H1 (cell line): Measurements from ENCODE around the gene C21orf91. TPM values are rescaled to one million over a fixed set of nuclear protein-coding genes. Genes with fewer than 3 reads are reported as not detected.

Experiments
- CTCF ChIA-PET: fragments of 300-600 bp; sonication (Branson Sonifier 250); formaldehyde crosslinking; loops from one replicate; lab custom pipeline; 2021; ENCODE audit not compliant: partially characterized antibody; lab: Charles Lee
- POLR2A ChIA-PET: fragments of 300-600 bp; sonication (Branson Sonifier 250); formaldehyde crosslinking; loops from one replicate; lab custom pipeline; 2021; ENCODE audit warnings: inconsistent platforms; ENCODE audit not compliant: partially characterized antibody; lab: Charles Lee
- DNase-seq, 2 experiments: peaks; one replicate each; pipeline versions ENCODE4 v3.0.0 to v3.0.0-alpha.2; 2010 to 2022; ENCODE audit warnings: low spot score in 2 of 2, low read depth in 1 of 2, mixed read lengths in 1 of 2
- FAIRE-seq: peaks from 2 replicates; lab custom pipeline; 2011; peaks lifted over from hg19 to GRCh38; lab: Jason Lieb, UNC
- H2AFZ ChIP-seq: 2 replicates; pipeline ENCODE4 v1.8.1; 2012; ENCODE audit warnings: low read length, inconsistent platforms
- H2AK5ac ChIP-seq: 2 replicates; pipeline ENCODE4 v1.6.1; 2013; ENCODE audit warnings: low read depth, low read length
- H2BK120ac ChIP-seq: replicated peaks from 2 replicates; pipeline ENCODE3; 2013; ENCODE audit warnings: low read depth, low read length, inconsistent platforms
- H2BK12ac ChIP-seq: 2 replicates; pipeline ENCODE4 v1.6.1; 2013; ENCODE audit warnings: low read depth, low read length
- H2BK15ac ChIP-seq: 2 replicates; pipeline ENCODE4 v1.6.1; 2013; ENCODE audit warnings: low read length
- H2BK20ac ChIP-seq: 2 replicates; pipeline ENCODE4 v1.6.1; 2013; ENCODE audit warnings: low read length
- H2BK5ac ChIP-seq: 2 replicates; pipeline ENCODE4 v1.6.1; 2013; ENCODE audit warnings: low read depth, low read length
- H3K14ac ChIP-seq: 2 replicates; pipeline ENCODE4 v1.6.1; 2013; ENCODE audit warnings: inconsistent platforms; ENCODE audit not compliant: insufficient read length
- H3K18ac ChIP-seq: 2 replicates; pipeline ENCODE4 v1.6.1; 2013; ENCODE audit warnings: low read length; ENCODE audit errors: extremely low read depth
- H3K23ac ChIP-seq: 2 replicates; pipeline ENCODE4 v1.6.1; 2013; ENCODE audit warnings: inconsistent platforms; ENCODE audit not compliant: insufficient read length
- H3K23me2 ChIP-seq: 2 replicates; pipeline ENCODE4 v1.6.1; 2013; ENCODE audit warnings: low read depth, low read length
- H3K27ac ChIP-seq: 2 replicates; pipeline ENCODE4 v1.6.1; 2011; ENCODE audit warnings: low read depth, low read length, inconsistent platforms
- H3K27me3 ChIP-seq, 4 experiments: replicated peaks in 1 of 4; 1 replicate in 1 of 4; 2 replicates in 3 of 4; pipeline versions ENCODE4 v1.6.1 to v1.8.1; 2011 to 2013; ENCODE audit warnings: low read length in 3 of 4, mild to moderate bottlenecking in 3 of 4, inconsistent platforms in 2 of 4, mixed read lengths in 2 of 4, moderate library complexity in 1 of 4; ENCODE audit not compliant: control insufficient read depth in 3 of 4, insufficient read depth in 3 of 4; ENCODE audit errors: extremely low read depth in 1 of 4
- H3K36me3 ChIP-seq, 4 experiments: 2 replicates each; pipeline versions ENCODE4 v1.6.1 to v1.8.1; 2011 to 2013; ENCODE audit warnings: mild to moderate bottlenecking in 4 of 4, low read length in 3 of 4, moderate library complexity in 2 of 4, control low read depth in 1 of 4, inconsistent platforms in 1 of 4; ENCODE audit not compliant: insufficient read depth in 4 of 4, control insufficient read depth in 2 of 4
- H3K4ac ChIP-seq: replicated peaks from 2 replicates; pipeline ENCODE3; 2013; ENCODE audit warnings: low read length, low read depth, mixed read lengths, inconsistent platforms; ENCODE audit not compliant: insufficient read length
- H3K4me1 ChIP-seq, 4 experiments: replicated peaks in 1 of 4; 1 replicate in 1 of 4; 2 replicates in 3 of 4; pipeline versions ENCODE4 v1.6.1 to v1.8.1; 2011 to 2013; ENCODE audit warnings: low read length in 3 of 4, inconsistent platforms in 2 of 4, mixed read lengths in 1 of 4; ENCODE audit not compliant: insufficient read depth in 4 of 4, control insufficient read depth in 3 of 4
- H3K4me2 ChIP-seq, 2 experiments: 2 replicates each; pipeline versions ENCODE4 v1.6.1 to v1.8.1; 2011 to 2013; ENCODE audit warnings: low read depth in 2 of 2, low read length in 2 of 2, control low read depth in 1 of 2, inconsistent platforms in 1 of 2, mild to moderate bottlenecking in 1 of 2; ENCODE audit not compliant: insufficient read depth in 1 of 2
- H3K4me3 ChIP-seq, 4 experiments: fragments of 200-600, 300-600 bp in 1 of 4; sonication (generic), shearing (Covaris generic), sonication (Bioruptor Twin) in 1 of 4; 2 replicates each; pipeline versions ENCODE4 v1.5.1 to v1.8.1; 2011 to 2016; ENCODE audit warnings: low read length in 4 of 4, low read depth in 3 of 4, control low read depth in 2 of 4, inconsistent platforms in 2 of 4, mild to moderate bottlenecking in 2 of 4, mixed read lengths in 1 of 4, moderate library complexity in 1 of 4; ENCODE audit not compliant: insufficient read depth in 2 of 4; ENCODE audit errors: extremely low read depth in 1 of 4
- H3K56ac ChIP-seq: replicated peaks from 2 replicates; pipeline ENCODE3; 2013; ENCODE audit warnings: low read depth, mild to moderate bottlenecking, mixed read lengths, low read length, inconsistent platforms; ENCODE audit not compliant: insufficient read length
- H3K79me1 ChIP-seq: 2 replicates; pipeline ENCODE4 v1.6.1; 2013; ENCODE audit warnings: low read depth, low read length, control low read depth
- H3K79me2 ChIP-seq, 2 experiments: 2 replicates each; pipeline versions ENCODE4 v1.6.1 to v1.8.1; 2012 to 2013; ENCODE audit warnings: low read length in 2 of 2, mild to moderate bottlenecking in 2 of 2, inconsistent platforms in 1 of 2; ENCODE audit not compliant: insufficient read depth in 2 of 2, control insufficient read depth in 1 of 2
- H3K9ac ChIP-seq, 4 experiments: replicated peaks in 1 of 4; 1 replicate in 1 of 4; 2 replicates in 3 of 4; pipeline versions ENCODE4 v1.6.1 to v1.8.1; 2011 to 2013; ENCODE audit warnings: low read depth in 3 of 4, low read length in 3 of 4, control low read depth in 2 of 4, mild to moderate bottlenecking in 2 of 4, moderate library complexity in 2 of 4, inconsistent platforms in 1 of 4; ENCODE audit errors: extremely low read depth in 1 of 4
- H3K9me3 ChIP-seq, 2 experiments: 2 replicates each; pipeline versions ENCODE4 v1.6.1 to v1.8.1; 2012 to 2013; ENCODE audit warnings: mild to moderate bottlenecking in 2 of 2, moderate library complexity in 2 of 2, control low read depth in 1 of 2, inconsistent platforms in 1 of 2, low read depth in 1 of 2, low read length in 1 of 2, mixed read lengths in 1 of 2; ENCODE audit not compliant: insufficient read depth in 2 of 2
- H4K20me1 ChIP-seq, 2 experiments: replicated peaks in 1 of 2; 2 replicates each; pipeline versions ENCODE3 to v1.8.1; 2011 to 2013; ENCODE audit warnings: inconsistent platforms in 2 of 2, low read length in 2 of 2, mild to moderate bottlenecking in 1 of 2; ENCODE audit not compliant: insufficient read depth in 2 of 2, control insufficient read depth in 1 of 2
- H4K5ac ChIP-seq: 2 replicates; pipeline ENCODE4 v1.6.1; 2013; ENCODE audit warnings: low read length, low read depth, mixed read lengths, inconsistent platforms; ENCODE audit not compliant: insufficient read length
- H4K8ac ChIP-seq: 2 replicates; pipeline ENCODE4 v1.8.0; 2013; ENCODE audit warnings: mild to moderate bottlenecking, moderate library complexity, low read length, inconsistent platforms; ENCODE audit not compliant: insufficient read depth; ENCODE audit errors: extremely low read depth
- H4K91ac ChIP-seq: replicated peaks from 2 replicates; pipeline ENCODE3; 2013; ENCODE audit warnings: low read length, mixed read lengths, inconsistent platforms; ENCODE audit not compliant: insufficient read length
- CBX5 ChIP-seq: fragments of 300-800, 300-1000 bp; sonication (generic); IDR thresholded peaks from 2 replicates; pipeline ENCODE4 v1.7.1; 2016; ENCODE audit warnings: antibody characterized with exemption, low read length, low read depth
- CEBPB ChIP-seq: IDR thresholded peaks from 2 replicates; pipeline ENCODE4 v1.6.1; 2012; ENCODE audit warnings: low read depth, low read length
- CHD2 ChIP-seq: IDR thresholded peaks from 2 replicates; pipeline ENCODE4 v1.6.1; 2012; ENCODE audit warnings: low read length, improper control_type of control experiment
- CTBP2 ChIP-seq: IDR thresholded peaks from 2 replicates; pipeline ENCODE4 v1.7.0; 2011; ENCODE audit warnings: borderline replicate concordance, mild to moderate bottlenecking, moderate library complexity, mixed read lengths, low read length; ENCODE audit not compliant: insufficient read depth, insufficient read length
- CTCF ChIP-seq, 3 experiments: IDR thresholded peaks; 1 replicate in 2 of 3; 2 replicates in 1 of 3; pipeline versions ENCODE4 v1.5.1 to v1.6.1; 2011; ENCODE audit warnings: low read length in 3 of 3, mild to moderate bottlenecking in 3 of 3, inconsistent platforms in 2 of 3, low read depth in 1 of 3, moderate library complexity in 1 of 3; ENCODE audit not compliant: insufficient read depth in 1 of 3; ENCODE audit errors: control extremely low read depth in 1 of 3
- JUN ChIP-seq: IDR thresholded peaks from 2 replicates; pipeline ENCODE4 v1.6.1; 2011; ENCODE audit warnings: low read depth, mild to moderate bottlenecking, improper control_type of control experiment, low read length
- SAP30 ChIP-seq: fragments of 300-600 bp; sonication (generic); IDR thresholded peaks from 2 replicates; pipeline ENCODE4 v1.7.1; 2012; ENCODE audit warnings: low read length, moderate library complexity, mild to moderate bottlenecking, inconsistent platforms; ENCODE audit not compliant: insufficient read depth, insufficient replicate concordance
- SP2 ChIP-seq: IDR thresholded peaks from 2 replicates; pipeline ENCODE4 v1.6.1; 2012; ENCODE audit warnings: mild to moderate bottlenecking, low read length, inconsistent platforms
- TAF1 ChIP-seq: IDR thresholded peaks from 2 replicates; pipeline ENCODE4 v1.6.1; 2011; ENCODE audit warnings: mild to moderate bottlenecking, low read depth, low read length
- WGBS, 2 experiments: shearing (Covaris generic) in 1 of 2; methylation state at CpG; one replicate each; pipeline versions ENCODE4 v1.1.6 to v1.1.7; 2013 to 2015; ENCODE audit warnings: low lambda C conversion rate in 2 of 2, mixed read lengths in 2 of 2, inconsistent platforms in 1 of 2, low coverage in 1 of 2, missing lambda C conversion rate in 1 of 2; ENCODE audit not compliant: insufficient replicate concordance in 2 of 2, insufficient coverage in 1 of 2, insufficient read length in 1 of 2; ENCODE audit errors: extremely low coverage in 1 of 2, missing lambda C conversion rate in 1 of 2; 5-methylcytosine and 5-hydroxymethylcytosine counted together
- polyA plus RNA-seq, 7 experiments: library from polyadenylated mRNA; depleted of rRNA in 3 of 7; stranded (reverse) in 5 of 7; unstranded in 2 of 7; fragments of >200 nt in 5 of 7; fragments of 200-250 nt in 2 of 7; gene quantifications; 1 replicate in 5 of 7; 2 replicates in 1 of 7; 4 replicates in 1 of 7; pipeline versions ENCODE4 v1.2.1 to v1.2.3, GENCODE V29; 2011 to 2013; ENCODE audit warnings: missing spikeins in 2 of 7, mixed read lengths in 2 of 7
- total RNA-seq: library from RNA; stranded (reverse); fragmentation: NEBNext Ultra II Directional; extraction: Animal tissue kit (Norgen Biotek cat#: 25700); gene quantifications from 2 replicates; pipeline ENCODE4 v1.2.1, GENCODE V29; 2021

Gene C21orf91
- total and polyA plus RNA-seq, 2 of the 8 experiments (the other 6 are each of a cell fraction or from before 2014, with no cell fraction given), result 4.9 to 33.6 TPM

DNA sequence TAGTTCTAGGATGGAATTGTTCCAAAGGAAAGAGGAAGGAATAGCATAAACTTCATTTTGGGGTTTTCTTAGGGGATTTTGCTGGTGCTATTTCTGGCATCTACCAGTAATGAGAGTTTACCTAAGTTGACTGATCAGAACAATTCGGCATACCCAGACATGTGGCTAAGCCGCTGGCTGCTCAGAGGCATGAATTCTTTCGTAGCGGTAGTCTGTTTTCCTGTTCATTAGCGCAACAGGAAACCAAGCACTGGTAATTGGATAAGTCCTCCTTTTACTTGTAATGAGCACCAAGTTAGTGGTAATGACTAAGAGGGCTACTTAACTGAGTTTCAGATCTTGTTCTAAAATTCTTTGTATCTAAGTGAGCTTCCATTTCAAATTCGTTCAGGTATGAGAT, 38.6 kb downstream of the C21orf91 start:
- no peaks in the 10 kb centered on the region for H3K79me1 ChIP-seq
- no peak for TF ChIP-seq JUN
- TF ChIP-seq CHD2, result no peak
- TF ChIP-seq SAP30, result no peak
- no peak for TF ChIP-seq CTCF (IDR thresholded peaks at IDR 0.05; ENCODE audit: control extremely low read depth in 1 of 3, insufficient read depth in 1 of 3, low read depth in 1 of 3, low read length in 3 of 3)
- TF ChIP-seq TAF1, result no peak
- no peak for TF ChIP-seq CEBPB
- no peak for TF ChIP-seq CBX5
- no peak for TF ChIP-seq CTBP2
- TF ChIP-seq SP2, result no peak
- TF ChIP-seq, all 59 proteins: peak for 0
- Histone ChIP-seq H3K4ac (no peak overlapping the region), H4K91ac (no peak overlapping the region), H3K27me3 (no peaks in the 10 kb centered on the region), H3K23ac (no peak overlapping the region), H2BK12ac (no peak overlapping the region), H3K36me3 (peaks cover 0 to 6% (median under 1%) of the 10 kb centered on the region in 4 experiments; a peak in 4 of 8 replicates), H2AK5ac (no peak overlapping the region), H2BK120ac (no peak overlapping the region), H4K20me1 (no peaks in the 10 kb centered on the region), H2BK20ac (no peak overlapping the region), H3K14ac (no peak overlapping the region), H4K8ac (no peak overlapping the region), H3K4me1 (peaks cover 0 to 5% (median 0%) of the 10 kb centered on the region in 4 experiments; a peak in 3 of 7 replicates), H3K79me2 (no peaks in the 10 kb centered on the region), H3K23me2 (no peaks in the 10 kb centered on the region), H2AFZ (no peak overlapping the region), H3K18ac (no peak overlapping the region), H3K9ac (no peak overlapping the region), H2BK5ac (no peak overlapping the region), H3K9me3 (no peaks in the 10 kb centered on the region; a peak in 1 of 4 replicates), H3K4me2 (no peak overlapping the region), H3K27ac (no peak overlapping the region), H2BK15ac (no peak overlapping the region), H3K56ac (no peak overlapping the region), H4K5ac (no peak overlapping the region), H3K4me3 (no peak overlapping the region)
- no peak for FAIRE-seq
- ChIA-PET POLR2A (interaction anchor here (1.4 kb wide), 1 partner anchor 38 kb away, joined by 8 read pairs; the partner anchor contains the start of gene C21orf91), CTCF (interaction anchor here (0.9 kb wide), 1 partner anchor 151 kb away, joined by 3 read pairs; no protein-coding TSS in a partner anchor)
- no peak for DNase-seq
- 92% methylated on average over 6 of the region's 6 CpGs; no CpG with 5 or more reads in 1 of the 2 experiments for WGBS, 2 experiments
